H1 (cell line): ENCODE data around the gene CBLB. TPM values are rescaled to one million over a fixed set of nuclear protein-coding genes. Genes with fewer than 3 reads are reported as not detected.

Source experiments
- CEBPB ChIP-seq: IDR thresholded peaks from 2 replicates; pipeline ENCODE4 v1.6.1; 2012; ENCODE audit warnings: low read depth, low read length
- polyA plus RNA-seq, 7 experiments: library from polyadenylated mRNA; depleted of rRNA in 3 of 7; stranded (reverse) in 5 of 7; unstranded in 2 of 7; fragments of >200 nt in 5 of 7; fragments of 200-250 nt in 2 of 7; gene quantifications; 1 replicate in 5 of 7; 2 replicates in 1 of 7; 4 replicates in 1 of 7; pipeline versions ENCODE4 v1.2.1 to v1.2.3, GENCODE V29; 2011 to 2013; ENCODE audit warnings: missing spikeins in 2 of 7, mixed read lengths in 2 of 7
- total RNA-seq: library from RNA; stranded (reverse); fragmentation: NEBNext Ultra II Directional; extraction: Animal tissue kit (Norgen Biotek cat#: 25700); gene quantifications from 2 replicates; pipeline ENCODE4 v1.2.1, GENCODE V29; 2021

CBLB gene
- total and polyA plus RNA-seq, 2 of the 8 experiments (the other 6 are each of a cell fraction or from before 2014, with no cell fraction given), result 14.5 to 26.0 TPM

DNA sequence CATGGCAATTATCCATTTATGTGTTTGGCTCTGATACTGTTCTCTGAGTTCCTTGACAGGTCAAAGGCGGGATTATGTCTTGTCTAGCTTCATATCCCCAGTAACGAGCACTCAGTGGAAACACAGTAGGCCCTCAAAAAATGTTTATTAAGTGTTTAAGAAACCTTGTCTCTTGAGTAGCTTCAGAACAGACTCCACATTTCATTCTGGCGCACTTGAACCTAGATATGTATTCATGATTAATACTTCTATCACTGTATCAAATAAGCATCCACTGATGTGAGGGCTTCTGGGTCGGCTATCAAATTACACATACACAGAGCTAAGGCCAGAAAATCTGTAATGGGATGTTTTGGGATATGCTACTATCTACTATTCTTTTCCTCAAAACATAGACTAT is 4.6 kb downstream of the CBLB start (continued):
- no peak for TF ChIP-seq CEBPB
